Midbrain (tissue), 1 donor: ENCODE data around the gene SSTR5.

Source experiments
- DNase-seq: peaks from one replicate; lab custom pipeline; 2025; lab: John Stamatoyannopoulos, UW

Gene SSTR5

DNA sequence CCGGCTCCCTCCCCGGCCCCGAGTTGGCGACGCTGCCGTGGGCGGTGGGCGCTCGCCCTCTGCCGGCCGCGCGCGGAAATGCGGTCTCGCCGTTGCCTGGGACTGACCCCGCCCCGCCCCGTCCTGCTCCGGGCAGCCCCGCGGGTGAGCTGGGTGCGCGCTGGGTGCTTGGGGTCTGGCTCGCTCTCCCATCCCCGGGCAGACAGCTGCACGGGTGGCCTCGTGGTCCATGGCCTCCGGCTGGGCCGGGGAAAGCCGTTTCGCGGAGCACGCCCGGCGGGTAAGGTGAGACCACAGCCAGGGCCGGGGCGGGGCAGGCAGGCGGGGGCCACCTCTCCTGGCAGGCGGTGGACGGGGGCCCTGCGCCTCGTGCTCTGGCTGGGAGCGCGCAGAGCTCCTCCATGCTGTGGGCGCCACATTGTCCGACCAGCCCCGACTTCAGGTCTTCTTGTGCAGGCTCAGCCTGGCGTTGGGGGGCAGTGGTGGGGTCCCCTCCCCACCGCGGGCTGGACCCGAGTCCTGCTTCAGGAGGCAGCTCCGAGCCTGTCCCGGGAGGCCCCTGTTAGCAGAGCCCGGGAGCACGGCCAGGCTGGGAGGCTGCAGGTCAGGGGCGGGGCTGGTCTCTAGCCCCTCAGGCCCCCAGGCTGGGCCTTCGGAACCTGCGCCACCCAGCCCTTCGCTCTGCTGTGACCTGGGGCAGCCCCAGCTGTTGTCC lies 30.5 kb downstream of the SSTR5 start:
- peak; percentile 29 for DNase-seq

DNA sequence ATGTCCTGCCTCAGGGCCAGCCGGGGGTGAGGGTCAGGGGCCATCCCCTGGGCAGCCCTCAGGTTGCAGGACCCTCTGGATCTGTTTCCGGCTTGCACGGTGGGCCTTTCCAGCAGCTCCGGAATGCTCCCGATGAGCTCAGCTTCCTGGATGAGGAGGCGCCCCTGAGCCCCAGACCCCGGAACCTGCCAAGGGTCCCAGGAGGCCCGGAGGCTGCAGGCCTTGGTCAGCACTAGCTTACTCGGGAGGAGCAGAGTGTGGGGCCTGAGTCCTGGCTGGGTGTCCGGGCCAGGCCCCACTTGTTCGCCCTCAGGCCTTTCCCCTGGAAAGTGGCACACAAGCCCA lies 31.1 kb downstream of the SSTR5 start:
- no peak for DNase-seq

DNA sequence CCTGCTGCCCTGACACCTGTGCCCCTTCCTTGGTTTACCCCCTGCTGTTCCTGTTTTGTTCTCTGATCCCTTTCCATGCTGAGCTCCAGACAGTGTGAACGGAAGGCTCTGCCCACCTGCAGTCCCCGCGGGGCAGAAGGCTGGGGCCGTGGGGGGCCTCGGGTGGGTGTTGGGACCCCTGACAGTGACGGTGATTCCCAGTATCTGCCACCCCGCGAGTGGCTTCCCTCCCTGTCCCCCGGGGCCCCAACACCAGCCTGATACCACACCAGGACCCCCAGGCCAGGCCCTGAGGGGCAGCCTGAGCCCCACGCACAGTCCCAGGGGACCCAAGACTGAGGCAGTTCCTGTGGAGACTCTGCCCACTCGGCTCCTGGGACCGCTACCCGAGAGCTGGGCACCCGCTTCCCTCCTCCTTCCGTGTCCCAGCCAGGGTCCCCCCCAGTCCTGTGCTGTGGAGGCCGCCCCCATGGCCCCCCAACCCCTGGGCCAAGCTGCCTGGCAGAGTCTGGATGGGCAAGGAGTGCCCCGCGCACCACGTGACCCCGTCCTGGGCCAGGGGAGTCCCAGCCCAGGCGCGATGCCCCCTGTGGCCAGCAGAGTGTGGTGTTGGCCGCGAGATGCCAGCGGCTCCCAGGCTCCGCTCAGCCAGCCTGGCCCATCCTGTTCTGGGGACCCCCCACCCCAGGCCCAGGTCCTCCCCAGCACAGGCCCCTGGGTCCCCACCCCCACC lies 33.5 kb downstream of the SSTR5 start:
- peak; percentile 45 for DNase-seq

DNA sequence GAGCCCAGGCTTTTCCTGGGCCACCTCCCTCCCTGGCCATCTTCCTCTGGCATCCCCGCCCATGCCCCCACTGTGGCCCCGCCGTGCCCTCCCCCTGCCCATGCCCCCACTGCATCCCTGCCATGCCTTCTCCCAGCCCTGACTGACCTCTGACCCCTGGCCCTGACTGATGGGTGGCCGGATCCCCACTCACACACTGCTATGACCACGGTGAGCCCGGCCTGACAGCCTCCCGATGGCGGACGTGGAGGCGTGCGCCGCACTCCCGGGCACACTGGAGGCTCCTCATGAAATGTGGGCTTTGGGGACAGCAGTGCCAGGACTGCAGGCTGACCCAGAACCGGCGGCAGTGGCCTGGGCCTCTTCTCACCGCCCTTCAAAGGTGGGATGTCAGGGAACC lies 34.1 kb downstream of the SSTR5 start:
- DNase-seq, result no peak

DNA sequence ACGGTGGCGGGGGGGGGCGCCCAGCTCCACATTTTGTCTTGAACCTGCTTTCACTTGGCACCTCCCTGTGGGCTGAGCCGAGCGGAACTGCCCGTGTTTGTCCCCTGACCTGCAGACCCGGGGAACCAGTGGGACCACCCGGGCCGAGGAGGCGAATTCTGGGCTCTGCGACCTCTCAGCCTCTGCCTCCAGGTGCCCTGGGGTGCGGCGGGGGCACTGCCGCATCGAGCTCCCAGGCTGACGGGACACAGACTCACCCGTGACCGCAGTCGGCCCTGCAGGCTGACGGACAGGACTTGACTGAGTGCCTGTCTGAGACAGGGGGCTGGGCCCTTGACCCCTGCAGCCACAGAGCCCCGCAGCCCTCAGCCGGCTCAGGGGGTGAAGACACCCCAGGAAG lies 34.6 kb downstream of the SSTR5 start:
- no peak for DNase-seq

DNA sequence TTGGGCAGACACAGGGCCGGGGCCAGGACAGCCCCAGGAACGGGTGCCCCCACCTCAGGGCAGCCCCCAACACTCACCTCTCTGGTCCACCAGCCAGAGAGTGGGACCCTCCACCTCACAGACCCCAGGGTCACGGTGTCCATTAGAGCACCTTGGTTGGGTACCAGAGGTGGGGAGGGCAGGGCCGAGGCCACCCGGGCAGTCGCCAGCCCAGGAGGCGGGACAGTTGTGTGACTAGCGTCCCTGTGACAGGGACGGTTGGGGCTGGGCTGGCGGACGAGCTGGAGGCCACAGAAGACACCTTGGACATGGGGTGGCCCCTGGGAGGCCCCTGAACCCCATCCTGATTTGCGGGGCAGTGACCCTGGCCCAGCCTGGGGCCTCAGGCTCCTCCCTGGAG lies 35.2 kb downstream of the SSTR5 start:
- DNase-seq, result no peak

DNA sequence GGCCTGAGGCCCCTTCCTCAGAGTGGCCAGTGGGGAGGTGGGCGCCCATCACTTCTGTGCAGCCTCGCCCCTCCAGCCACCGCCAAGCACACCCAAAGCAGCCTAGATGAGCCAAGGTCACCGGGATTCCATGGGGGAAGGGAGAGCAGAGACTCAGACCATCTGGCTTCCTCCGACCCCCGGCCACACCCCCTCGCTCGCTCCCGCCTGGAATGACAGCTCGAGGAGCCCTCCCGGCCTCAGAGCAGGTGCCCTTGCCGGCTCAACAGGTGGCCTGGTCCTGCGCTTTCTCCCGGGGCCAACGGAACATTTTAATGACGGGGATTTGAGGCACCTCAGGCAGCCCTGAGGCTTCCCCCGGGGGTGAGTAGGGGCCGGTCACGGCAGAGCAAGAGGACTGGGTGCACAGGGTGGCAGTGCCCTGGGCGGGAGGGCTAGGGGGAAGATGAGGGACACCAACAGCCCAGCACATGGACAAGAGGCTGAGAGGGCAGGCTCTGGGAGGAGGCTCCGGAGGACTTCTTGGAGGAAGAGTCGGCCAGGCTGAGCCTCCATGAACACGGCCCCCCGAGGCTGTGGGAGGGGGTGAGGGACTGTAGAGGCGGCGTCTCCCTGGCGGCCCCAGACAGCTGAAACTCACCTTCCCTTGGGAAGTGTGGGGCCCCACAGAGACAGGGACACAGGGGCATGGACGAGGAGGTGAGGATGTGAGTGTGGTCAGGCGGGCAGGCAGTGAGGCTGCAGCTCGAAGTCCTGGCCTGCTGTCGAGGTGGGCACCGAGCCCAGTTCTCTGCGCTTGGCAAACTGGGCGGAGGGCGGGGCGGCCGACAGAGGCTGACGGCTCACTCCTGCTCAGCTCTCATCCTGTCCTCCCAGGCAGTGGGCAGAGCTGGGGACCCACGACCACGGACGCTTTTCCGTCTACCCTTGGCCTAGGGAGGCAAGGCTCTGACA lies 36.0 kb downstream of the SSTR5 start:
- peak; percentile 9 for DNase-seq

DNA sequence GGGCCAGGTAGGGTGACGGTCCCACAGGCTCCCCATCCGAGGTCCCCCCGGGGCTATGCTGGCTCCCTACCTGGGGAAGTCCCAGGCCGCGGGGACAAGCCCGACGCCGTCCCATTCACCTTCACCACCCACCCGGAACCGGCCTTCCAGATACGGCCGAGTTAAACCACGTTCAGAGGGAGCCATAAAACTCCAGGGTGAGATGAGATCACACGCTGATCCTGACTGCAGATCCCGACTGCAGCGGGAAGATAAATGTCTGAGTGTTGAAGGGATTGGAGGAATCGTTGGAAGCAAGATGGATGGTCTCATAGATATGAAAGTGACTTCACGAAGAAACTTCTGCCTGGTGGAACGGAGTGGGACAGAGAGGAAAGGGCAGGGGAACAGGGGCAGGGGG lies 37.1 kb downstream of the SSTR5 start:
- DNase-seq, result no peak

DNA sequence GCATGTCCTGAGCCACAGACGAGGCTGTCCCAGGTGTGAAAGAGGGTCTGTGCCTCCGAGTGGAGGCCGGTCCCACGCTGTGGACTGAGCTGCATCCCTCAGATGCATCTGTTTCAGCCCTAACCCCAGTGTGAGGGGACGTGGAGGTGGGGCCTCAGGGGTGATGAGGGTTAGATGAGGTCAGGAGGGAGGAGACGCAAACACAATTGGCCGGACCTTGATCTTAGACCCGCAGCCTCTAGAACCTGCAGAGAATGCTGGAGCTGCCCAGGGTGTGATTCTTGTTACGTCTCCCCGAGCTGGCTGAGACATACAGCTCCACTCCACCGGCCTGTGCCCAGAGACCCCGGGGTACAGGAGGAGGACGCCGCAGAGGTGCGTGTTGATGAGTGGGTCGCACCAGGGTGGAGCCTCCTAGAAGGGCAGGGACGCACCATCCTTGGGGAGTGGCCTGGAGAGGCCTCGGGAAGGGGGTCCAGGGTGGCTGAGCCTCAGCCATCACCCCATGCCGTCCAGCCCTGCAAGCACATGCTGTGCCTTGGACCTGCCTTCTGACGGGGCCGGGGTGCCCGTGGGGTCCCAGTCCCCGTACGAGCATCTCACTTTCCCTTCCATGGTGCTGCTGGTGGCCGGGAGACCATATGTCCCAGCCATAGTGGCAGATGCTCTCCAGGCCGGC lies 40.1 kb downstream of the SSTR5 start:
- no peak for DNase-seq

DNA sequence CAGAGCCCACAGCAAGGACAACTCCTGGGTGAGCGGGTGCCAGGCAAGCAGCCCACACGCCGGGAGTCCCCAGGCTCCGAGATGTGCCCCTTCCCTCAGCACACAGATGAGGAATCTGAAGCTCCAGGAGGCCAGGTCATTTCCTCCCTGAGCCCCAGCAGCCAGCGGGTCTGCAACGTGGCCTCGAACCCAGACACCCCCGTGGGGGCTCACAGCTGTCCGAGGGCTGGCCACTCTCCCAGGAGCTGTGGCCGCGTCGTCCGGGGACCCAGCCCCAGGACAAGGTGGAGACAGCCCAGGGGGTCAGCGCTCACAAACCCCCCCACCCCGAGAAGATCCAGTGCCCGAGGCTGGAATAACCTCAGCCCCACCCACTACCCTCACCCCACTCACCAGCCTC lies 40.9 kb downstream of the SSTR5 start:
- no peak for DNase-seq

DNA sequence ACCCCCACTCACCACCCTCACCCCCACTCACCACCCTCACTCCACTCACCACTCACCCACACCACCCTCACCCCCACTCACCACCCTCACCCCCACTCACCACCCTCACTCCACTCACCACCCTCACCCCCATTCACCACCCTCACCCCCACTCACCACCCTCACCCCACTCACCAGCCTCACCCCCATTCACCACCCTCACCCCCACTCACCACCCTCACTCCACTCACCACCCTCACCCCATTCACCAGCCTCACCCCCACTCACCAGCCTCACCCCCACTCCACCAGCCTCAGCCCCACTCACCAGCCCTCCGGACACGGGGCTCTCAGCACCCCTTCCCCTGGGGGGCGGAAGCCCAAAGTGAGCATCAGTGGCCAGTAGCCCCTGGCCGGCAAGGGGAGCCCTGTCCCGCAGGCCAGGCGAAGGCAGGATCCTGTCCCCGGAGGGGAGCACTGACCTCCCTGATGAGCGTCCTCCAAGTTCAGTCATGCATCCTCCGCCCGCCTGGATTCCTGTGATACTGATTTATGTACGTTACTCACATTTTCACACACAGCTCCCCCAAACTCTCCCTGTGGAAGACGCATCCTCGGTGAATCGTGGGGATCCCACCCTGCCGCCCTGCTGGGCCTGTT lies 41.5 kb downstream of the SSTR5 start:
- DNase-seq, result no peak

DNA sequence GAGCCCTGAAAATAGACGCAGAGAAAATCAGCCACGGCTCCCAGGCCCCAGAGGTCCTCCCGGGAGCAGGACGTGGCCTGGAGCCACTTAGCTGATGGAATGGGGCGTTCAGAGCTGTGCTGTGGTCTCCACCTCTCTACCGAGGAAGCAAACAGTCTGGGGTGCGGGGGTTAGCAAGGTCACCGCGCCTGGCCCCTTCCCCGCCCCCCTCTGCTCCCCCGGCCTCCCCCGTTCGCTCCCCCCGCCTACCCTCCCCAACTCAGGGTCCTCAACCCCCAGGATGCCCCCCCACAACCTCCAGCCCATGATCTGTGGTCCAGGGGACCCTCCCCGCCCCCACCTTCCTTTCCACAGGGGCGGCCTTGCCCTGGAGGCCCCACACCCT lies 44.1 kb downstream of the SSTR5 start:
- no peak for DNase-seq

DNA sequence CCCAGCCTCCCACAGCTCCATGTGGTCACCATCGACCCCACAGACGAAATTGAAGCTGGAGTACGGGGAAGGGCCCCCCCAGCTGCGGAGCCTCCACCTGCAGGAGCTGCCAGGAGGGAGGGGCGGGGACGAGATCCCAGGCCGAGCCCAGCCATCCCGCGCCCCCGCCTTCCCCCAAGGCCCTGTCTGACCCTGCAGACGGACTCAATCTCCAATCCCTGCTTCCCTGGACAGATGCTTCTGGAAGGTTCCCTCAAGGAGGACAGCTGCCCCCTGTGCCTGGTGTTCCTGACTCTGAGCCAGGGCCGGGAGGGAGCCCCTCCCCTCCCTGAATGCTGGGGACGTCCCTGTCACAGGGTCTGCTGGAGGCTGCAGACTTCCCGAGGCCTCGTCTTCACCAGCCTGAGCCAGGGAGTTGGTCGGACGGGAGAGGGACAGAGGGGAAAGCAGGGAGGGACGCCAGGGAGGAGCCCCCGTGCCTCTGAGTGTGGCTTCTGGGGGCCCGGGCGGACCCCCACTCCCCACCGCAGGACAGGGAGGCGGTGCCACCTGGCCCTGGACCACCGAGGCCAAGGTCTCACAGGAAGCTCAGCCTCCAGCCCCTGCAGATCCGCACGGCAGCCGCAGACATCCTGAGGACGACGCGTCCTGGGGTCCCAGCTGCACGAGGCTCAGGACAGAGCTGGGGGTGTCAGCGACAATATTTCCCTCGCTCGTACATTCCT lies 44.8 kb downstream of the SSTR5 start:
- DNase-seq, result no peak

DNA sequence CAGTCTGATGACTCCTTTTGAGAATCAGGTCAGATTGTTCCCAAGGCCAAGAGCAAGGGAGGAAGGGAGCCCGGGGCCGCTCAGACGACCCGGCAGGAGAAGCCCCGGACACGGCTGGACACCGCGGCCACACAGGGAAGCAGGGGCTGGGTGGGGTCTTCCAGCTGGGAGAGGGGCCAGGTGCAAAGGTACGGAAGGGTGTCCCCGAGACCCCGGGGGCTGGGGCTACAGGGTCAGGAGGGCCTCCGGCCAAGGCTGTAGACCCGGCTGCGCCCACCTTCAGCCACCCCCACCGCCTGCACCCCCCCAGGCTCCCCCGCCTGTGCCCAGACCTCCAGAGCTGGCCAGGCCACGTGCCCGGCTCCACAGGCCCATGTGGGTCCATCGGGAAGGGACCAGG lies 45.4 kb downstream of the SSTR5 start:
- no peak for DNase-seq

DNA sequence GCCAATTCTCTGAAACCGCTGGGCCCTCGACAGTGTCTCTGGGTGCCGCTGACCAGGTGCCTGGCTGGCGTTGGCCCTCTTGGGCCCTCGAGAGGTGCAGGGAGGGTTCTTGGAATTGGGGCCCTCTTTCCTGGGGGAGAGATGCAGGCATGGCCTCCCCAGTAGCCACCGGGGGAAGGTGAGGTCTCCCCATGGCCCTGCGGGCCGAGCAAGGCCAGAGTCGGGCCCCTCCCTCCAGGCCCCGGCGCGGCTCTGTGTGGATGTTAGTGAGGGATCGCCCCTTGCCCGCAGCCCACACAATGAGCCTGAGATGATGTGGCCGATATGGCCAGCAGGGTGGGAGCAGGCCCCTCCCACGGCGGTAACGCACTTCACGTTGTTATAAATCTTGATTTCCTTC lies 46.6 kb downstream of the SSTR5 start:
- DNase-seq, result no peak

DNA sequence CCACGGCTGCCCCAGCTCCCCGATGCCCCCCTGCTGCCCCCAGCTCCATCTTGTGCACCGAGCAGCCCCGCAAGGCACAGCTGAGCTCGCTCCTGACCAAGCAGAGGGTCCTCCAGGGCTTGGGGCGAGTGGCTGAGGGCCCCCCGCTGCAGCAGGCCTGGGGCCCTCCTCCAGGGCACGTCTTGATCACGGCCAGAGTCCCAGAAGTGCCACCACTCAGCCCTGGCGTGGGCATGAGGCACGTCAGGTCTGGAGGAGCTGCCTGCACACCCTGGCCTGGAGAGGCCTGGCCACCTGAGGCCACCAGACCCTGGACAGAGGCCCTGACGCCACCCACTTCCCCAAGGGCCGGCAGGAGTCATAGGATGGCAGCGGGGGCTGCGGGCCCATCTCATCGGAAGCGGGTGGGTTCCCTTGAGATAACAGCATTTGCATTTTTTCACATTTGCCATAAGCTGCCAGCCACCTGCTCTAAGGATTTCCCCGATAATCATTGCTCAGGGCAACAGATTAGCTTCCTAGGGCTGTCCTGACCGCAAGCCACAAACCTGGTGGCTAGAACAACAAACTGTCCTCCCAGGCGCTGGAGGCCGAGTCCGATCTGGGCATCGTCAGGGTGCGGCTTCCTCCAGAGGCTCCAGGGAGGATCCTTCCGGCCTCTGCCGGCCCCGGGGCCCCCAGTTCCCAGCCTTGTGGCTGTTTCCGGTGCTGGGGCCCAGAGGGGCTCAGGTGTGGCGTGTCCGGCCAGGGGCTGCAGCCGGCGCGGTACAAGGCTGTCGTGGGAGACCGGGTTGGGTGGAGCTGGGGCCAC lies 47.4 kb downstream of the SSTR5 start:
- DNase-seq, result no peak

DNA sequence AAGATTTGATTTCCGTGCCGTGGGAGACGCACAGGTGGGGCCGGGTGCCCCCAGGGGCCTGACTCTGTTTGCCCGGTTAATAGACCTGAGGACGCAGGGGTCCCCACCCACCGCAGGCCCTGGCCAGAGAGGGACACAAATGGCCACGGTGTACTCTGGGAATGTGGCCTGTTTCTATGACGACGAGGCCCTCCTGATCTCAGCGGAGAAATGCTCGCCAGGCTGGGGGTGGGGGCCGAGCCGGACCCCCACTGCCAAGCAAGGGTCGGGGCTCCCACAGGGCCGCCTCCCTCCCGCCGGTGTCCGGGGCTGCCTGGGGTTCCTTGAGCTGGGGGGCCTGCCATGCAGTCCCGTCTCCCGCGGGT lies 48.0 kb downstream of the SSTR5 start:
- DNase-seq, result no peak

DNA sequence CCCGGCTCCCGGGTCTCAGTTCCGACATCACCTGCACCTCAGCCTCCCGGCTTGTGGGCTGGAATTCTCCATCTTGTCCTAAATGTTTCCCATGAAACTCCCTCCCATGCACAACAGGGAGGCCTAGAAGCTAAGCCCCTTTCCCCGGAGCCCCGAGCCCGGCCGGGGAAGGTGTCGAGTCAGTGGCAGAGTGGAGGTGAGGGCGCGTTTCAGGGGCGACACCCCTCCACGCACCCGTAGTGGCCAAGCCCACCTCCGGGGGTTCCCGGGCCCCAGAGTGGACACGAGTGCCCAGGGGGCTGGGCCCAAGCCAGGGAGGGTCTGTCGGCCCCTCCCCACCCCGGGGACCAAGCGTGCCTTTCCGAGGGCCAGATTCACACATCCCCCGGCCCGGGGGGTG lies 48.5 kb downstream of the SSTR5 start:
- no peak for DNase-seq

DNA sequence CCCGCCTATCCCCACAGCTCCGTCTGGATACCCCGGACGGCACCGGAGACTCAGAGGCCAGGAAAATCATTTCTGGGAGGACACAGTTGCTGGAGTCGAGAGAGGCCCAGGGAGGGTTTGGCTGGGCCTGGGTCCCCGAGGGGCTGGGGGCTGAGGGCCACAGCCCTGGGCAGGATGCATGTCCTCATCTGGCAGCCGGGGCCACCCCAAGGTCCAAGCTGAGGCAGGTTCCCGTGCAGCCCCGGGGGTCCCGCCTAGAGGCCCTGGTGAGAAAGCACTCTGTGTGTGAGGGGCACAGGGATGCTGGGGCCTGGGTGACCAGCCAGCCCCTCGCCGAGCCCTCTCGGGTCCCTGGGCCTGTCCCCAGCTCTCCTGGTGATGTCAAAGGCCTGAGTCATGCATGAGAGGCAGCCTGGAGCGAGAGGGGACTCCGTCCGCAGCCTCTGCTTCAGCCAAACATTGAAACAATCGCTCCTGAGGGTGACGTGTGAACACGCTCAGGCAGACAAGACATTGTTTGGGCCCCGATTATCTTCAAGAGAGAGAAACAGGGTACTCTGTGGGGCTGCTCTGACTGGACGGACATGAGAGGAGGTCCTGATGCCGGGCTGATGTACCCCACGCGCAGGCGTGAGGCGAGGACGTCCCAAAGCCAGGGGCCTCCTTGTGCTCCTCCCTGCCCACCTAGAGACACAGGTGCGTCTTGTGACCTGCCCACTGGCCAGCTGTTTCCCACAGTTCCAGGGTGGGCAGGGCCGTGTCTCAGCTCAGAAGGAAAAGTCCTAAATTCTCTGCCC lies 49.3 kb downstream of the SSTR5 start:
- no peak for DNase-seq

DNA sequence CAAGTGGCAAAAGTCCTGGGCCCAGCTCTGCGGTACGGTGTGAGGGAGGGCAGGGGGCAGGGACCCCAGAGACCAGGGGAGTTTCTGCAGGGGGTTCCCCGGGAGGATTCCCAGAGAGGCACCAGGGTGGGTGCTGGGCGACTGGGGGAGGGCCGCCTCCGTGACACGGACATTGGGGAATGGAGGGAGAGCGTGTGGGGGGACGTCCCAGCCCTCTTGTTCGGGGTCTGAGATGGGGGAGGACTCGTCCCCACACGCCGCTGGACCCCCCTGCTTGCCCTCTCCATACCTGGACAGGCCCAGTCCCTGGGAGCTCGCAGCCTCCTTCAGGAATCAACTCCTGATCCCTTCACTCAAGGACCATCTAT lies 49.8 kb downstream of the SSTR5 start:
- DNase-seq, result no peak
